ENCODE data around the gene SPAG5.

SPAG5 gene

GRCh38 chr17:28573966-28574480, 24.8 kb downstream of the SPAG5 start:
- no peak for DNase-seq (ENCODE audit: low read depth)

GRCh38 chr17:28573521-28573920, 25.3 kb downstream of the SPAG5 start:
- no peak for DNase-seq (ENCODE audit: low read depth)

GRCh38 chr17:28573040-28573380, 25.8 kb downstream of the SPAG5 start:
- no peak for DNase-seq (ENCODE audit: low read depth)

- no peak for DNase-seq (ENCODE audit: low read depth)
These were observed 26.4 kb downstream of the SPAG5 start for GRCh38 chr17:28572259-28573039.

GRCh38 chr17:28571361-28572122, 27.3 kb downstream of the SPAG5 start, which contains the start of gene PIGS:
TSS of gene PIGS (minus strand) at chr17:28571524. CDS start at chr17:28571496, 28 bp downstream.
- DNase-seq (ENCODE audit: low read depth), result peak; percentile 93

GRCh38 chr17:28570716-28571360, 28.0 kb downstream of the SPAG5 start:
- DNase-seq (ENCODE audit: low read depth), result no peak

GRCh38 chr17:28569446-28569845, 29.4 kb downstream of the SPAG5 start:
- DNase-seq (ENCODE audit: low read depth), result no peak

- DNase-seq (ENCODE audit: low read depth), result no peak
These were observed 31.2 kb downstream of the SPAG5 start for GRCh38 chr17:28567604-28568003.

GRCh38 chr17:28563475-28563874, 35.4 kb downstream of the SPAG5 start:
- peak; percentile 72 for DNase-seq (ENCODE audit: low read depth)

- DNase-seq (ENCODE audit: low read depth), result no peak
These were observed 43.8 kb downstream of the SPAG5 start for GRCh38 chr17:28555022-28555421.

- DNase-seq (ENCODE audit: low read depth), result no peak
These were observed 44.3 kb downstream of the SPAG5 start for GRCh38 chr17:28554565-28554964.

GRCh38 chr17:28553000-28553505, 45.8 kb downstream of the SPAG5 start:
- DNase-seq (ENCODE audit: low read depth), result no peak

GRCh38 chr17:28552176-28552999, 46.4 kb downstream of the SPAG5 start, which contains the start of gene UNC119:
TSS of gene UNC119 (minus strand) at chr17:28552624. CDS start at chr17:28552557, 67 bp downstream.
- DNase-seq (ENCODE audit: low read depth), result peak; percentile 69

- DNase-seq (ENCODE audit: low read depth), result no peak
These were observed 47.2 kb downstream of the SPAG5 start for GRCh38 chr17:28551421-28552175.

GRCh38 chr17:28550858-28551257, 48.0 kb downstream of the SPAG5 start:
- DNase-seq (ENCODE audit: low read depth), result no peak

- no peak for DNase-seq (ENCODE audit: low read depth)
These were observed 49.3 kb downstream of the SPAG5 start for GRCh38 chr17:28549236-28550132.

- no peak for DNase-seq (ENCODE audit: low read depth)
These were observed 50.3 kb downstream of the SPAG5 start for GRCh38 chr17:28548417-28549130.

GRCh38 chr17:28547623-28548416, 51.0 kb downstream of the SPAG5 start:
- DNase-seq (ENCODE audit: low read depth), result peak; percentile 54
